Measurements from ENCODE around the gene TSPAN3. TPM values are rescaled to one million over a fixed set of nuclear protein-coding genes. Genes with fewer than 3 reads are reported as not detected.

TSPAN3 gene
- total RNA-seq, 4 donors from 2014 or later = 330 to 637 (median 593) TPM

DNA sequence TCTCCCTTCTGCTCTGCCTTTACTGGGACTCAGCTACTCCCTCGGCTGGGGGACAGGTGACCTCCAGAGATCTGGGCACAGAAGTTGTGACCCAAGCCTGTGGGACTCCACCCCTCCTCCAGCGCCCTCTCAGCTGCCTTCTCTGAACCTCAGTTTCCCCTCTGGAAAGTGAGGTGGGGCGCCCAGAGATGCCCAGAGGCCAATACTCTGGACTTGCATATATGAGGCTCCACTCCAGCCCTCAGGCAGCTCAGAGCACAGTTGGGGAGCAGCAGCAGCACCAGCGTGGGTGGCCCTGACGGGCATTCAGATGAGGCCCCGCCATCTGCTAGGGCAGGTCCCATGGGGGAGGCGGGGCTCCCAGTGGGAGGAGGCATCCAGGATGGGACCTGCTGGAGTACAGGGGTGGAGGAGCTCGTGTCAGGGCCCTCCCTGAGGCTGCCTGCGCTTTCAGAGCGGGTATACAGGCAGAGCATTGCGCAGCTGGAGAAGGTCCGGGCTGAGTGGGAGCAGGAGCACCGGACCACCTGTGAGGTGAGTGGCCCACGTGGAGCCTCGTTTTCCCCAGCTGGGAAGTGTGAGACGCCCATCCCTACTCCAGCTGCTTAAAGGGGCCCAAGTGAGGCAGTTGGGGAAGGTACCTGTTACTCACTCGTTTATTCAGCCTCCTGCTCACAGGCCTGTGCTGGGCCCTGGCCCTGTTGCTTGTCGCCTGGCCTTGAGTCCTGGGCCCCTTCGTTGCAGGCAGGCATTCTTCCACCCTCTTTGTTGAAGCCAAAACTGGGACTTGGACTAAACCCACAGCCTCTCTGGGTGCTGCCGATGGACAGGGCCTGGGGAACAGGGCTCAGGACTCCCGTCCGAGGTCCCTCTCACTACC is 40.6 kb downstream of the TSPAN3 start:
- intact Hi-C loops (cut with DNase I) = no loop called here
- no peak for TF ChIP-seq POLR2A (IDR thresholded peaks at IDR 0.05)
- TF ChIP-seq, protein P1, sequence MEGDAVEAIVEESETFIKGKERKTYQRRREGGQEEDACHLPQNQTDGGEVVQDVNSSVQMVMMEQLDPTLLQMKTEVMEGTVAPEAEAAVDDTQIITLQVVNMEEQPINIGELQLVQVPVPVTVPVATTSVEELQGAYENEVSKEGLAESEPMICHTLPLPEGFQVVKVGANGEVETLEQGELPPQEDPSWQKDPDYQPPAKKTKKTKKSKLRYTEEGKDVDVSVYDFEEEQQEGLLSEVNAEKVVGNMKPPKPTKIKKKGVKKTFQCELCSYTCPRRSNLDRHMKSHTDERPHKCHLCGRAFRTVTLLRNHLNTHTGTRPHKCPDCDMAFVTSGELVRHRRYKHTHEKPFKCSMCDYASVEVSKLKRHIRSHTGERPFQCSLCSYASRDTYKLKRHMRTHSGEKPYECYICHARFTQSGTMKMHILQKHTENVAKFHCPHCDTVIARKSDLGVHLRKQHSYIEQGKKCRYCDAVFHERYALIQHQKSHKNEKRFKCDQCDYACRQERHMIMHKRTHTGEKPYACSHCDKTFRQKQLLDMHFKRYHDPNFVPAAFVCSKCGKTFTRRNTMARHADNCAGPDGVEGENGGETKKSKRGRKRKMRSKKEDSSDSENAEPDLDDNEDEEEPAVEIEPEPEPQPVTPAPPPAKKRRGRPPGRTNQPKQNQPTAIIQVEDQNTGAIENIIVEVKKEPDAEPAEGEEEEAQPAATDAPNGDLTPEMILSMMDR (IDR thresholded peaks at IDR 0.05) = no peak
- Histone ChIP-seq H3K9me3 (no peaks in the 10 kb centered on the region), H3K4me1 (peaks cover 0 to 9% of the 10 kb centered on the region in 2 donors), H3K36me3 (no peaks in the 10 kb centered on the region), H3K27ac (no peak overlapping the region), H3K4me3 (replicated peaks in 1 of 3) (no peak overlapping the region), H3K27me3 (no peaks in the 10 kb centered on the region)
- 75 to 78% methylated on average over 6 to 12 of the region's 22 CpGs for WGBS, 2 donors
- DNase-seq = no peak

DNA sequence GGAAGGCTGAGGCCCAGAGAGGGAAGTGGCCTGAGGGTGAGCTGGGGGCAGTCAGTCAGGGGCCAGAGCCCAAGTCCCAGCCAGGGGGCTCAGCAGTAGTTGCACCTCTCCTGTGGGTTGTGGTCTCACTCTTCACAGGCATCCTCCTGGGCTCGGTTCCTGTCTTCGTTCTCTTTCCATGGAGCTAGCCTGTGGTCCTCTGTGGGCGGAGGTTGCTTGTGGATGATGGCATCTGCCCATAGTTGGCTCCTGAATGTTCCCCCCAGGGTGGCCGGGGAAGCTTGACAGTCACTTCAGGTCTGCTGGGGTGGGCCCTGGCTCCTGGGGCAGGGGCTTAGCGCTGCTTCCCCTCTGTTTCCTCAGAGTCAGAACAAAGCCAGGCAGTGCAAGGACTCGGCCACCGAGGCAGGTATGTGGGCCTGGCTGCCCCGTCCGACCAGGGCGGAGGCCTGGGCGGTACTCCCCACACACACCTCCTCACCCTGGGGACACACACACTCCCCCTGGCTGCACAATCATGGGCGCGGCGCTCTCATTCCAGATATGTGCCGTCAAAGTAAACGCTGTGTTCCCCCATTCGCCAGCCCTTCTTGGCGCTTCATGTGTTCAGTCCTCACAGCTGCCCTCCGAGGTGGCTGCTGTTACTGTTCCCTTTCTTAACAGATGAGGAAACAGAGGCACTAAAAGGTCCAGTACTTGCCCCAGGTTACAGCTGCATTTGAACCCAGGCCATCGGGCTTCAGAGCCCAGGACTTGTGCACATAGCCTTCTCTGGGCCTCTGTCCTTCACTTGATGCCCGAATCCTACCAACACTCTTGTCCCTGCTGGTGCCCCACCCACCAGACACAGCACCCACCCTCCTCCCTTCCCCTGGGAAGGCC is 41.5 kb downstream of the TSPAN3 start:
- H3K9me3 ChIP-seq = no peaks in the 10 kb centered on the region
- no peak overlapping the region for H3K4me3 ChIP-seq (replicated peaks in 1 of 3)
- intact Hi-C loops (cut with DNase I) = loop anchor here (10.0 kb wide), 1 partner anchor 75 kb away; no protein-coding TSS in a partner anchor
- no peaks in the 10 kb centered on the region for H3K27me3 ChIP-seq
- H3K27ac ChIP-seq = no peak overlapping the region
- DNase-seq = no peak
- no peaks in the 10 kb centered on the region for H3K36me3 ChIP-seq
- peaks cover 0 to 9% of the 10 kb centered on the region in 2 donors for H3K4me1 ChIP-seq
- no peak for TF ChIP-seq POLR2A (IDR thresholded peaks at IDR 0.05)
- TF ChIP-seq, protein P1 (IDR thresholded peaks at IDR 0.05) = no peak
- WGBS, 2 donors = 86 to 92% methylated on average over 16 to 18 of the region's 21 CpGs

DNA sequence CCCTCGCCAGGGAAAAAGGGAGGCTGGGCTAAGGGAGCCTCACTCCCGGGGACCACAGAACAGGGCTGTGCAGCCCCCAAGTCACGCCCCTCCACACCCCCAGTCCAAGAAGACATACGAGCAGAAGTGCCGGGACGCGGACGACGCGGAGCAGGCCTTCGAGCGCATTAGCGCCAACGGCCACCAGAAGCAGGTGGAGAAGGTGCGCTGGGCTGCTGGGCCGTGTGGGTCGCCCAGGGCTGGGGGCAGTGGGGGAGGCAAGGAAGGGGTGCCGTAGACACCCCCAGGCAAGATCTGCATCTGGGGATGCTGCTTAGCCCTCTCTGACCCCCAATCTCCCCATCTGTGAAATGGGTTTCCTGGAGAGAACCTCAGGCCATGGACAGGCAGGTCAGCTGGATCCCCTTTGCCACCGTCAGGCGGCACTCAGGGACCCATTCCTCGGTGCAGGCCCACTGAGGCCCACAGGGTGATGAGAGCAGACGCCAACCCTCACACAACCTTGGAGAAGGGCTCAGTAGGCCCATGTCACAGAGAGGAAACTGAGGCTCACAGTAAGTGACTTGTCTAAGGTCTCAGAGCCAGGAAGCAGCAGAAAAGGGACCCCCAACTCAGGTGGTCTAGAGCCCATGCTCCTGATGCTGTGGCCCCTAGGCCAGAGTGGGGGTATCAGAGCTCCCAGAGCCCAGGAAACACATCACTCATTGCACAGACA is 42.3 kb downstream of the TSPAN3 start:
- Histone ChIP-seq H3K27ac (no peak overlapping the region), H3K27me3 (no peaks in the 10 kb centered on the region), H3K4me3 (replicated peaks in 1 of 3) (no peak overlapping the region), H3K9me3 (no peaks in the 10 kb centered on the region), H3K4me1 (peaks cover 0 to 9% of the 10 kb centered on the region in 2 donors), H3K36me3 (no peaks in the 10 kb centered on the region)
- intact Hi-C loops (cut with DNase I) = loop anchor here (10.0 kb wide), 1 partner anchor 76 kb away; no protein-coding TSS in a partner anchor
- WGBS, 2 donors = 63% methylated on average over 5 of the region's 22 CpGs; no CpG with 5 or more reads in 1 of the 2 donors
- no peak for DNase-seq
- no peak for TF ChIP-seq POLR2A (IDR thresholded peaks at IDR 0.05)
- TF ChIP-seq, protein P1 (IDR thresholded peaks at IDR 0.05) = no peak

DNA sequence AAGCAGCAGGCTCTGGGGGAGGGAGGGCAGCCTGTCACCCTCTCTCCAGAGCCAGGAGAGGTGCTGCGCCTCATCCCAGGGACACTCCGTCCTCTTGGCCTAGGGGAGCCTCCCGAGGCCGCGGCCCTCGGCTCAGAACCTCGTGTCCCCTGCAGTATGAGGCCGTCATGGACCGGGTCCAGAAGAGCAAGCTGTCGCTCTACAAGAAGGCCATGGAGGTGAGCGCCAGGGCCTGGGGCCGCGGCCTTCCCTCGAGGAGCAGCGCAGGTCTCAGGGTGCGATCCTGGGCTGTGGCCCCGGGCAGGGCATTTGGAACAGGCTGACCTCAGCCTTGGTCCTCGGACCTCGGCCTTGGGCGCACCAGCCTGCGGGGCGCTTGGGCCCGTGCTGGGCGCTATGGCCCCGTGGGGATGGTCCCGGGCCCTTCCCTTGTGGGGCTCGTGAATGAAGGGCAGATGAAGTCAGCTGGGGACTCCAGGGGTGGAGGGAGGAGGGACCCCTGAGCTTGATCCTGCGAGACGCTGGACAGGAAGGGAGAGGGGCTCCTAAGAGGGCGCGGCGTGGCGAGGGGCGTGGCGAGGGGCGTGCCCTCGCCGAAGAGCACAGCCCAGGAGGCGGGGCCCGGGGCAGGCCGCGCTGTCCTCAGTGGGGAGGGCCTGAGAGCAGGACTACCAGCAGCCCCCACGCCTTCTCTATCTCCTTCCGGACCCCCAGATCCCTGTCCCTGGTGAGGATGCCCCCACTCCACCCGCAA is 43.0 kb downstream of the TSPAN3 start:
- Histone ChIP-seq H3K36me3 (no peaks in the 10 kb centered on the region), H3K4me3 (replicated peaks in 1 of 3) (no peak overlapping the region), H3K27me3 (no peaks in the 10 kb centered on the region), H3K9me3 (no peaks in the 10 kb centered on the region), H3K4me1 (peaks cover 0 to 9% of the 10 kb centered on the region in 2 donors), H3K27ac (no peak overlapping the region)
- WGBS, 2 donors = 32 to 44% methylated on average over 16 to 27 of the region's 45 CpGs
- DNase-seq = no peak
- no peak for TF ChIP-seq POLR2A (IDR thresholded peaks at IDR 0.05)
- TF ChIP-seq, protein P1 (IDR thresholded peaks at IDR 0.05) = no peak
- intact Hi-C loops (cut with DNase I) = loop anchor here (10.0 kb wide), 1 partner anchor 77 kb away; no protein-coding TSS in a partner anchor
